Measurements from ENCODE around the gene PTPN7.

DNA sequence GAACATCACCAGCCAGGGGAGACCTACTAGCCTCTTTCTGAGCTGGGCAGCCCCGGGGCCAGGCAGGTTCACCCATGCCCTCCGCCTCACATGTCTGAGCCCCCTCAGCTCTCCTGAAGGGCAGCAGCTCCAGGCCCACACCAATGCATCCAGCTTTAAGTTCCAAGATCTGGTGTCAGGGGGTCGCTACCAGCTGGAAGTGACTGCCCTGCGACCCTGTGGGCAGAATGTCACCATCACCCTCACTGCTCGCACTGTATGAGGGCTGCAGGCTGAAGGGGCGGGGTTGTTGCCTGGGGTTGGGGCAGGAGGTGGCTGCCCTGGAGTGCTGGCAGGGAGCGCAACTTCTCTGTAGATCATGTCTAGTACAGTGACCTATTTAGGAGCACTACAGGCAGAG lies 8.5 kb upstream of the PTPN7 start:
- TF ChIP-seq, protein P1, sequence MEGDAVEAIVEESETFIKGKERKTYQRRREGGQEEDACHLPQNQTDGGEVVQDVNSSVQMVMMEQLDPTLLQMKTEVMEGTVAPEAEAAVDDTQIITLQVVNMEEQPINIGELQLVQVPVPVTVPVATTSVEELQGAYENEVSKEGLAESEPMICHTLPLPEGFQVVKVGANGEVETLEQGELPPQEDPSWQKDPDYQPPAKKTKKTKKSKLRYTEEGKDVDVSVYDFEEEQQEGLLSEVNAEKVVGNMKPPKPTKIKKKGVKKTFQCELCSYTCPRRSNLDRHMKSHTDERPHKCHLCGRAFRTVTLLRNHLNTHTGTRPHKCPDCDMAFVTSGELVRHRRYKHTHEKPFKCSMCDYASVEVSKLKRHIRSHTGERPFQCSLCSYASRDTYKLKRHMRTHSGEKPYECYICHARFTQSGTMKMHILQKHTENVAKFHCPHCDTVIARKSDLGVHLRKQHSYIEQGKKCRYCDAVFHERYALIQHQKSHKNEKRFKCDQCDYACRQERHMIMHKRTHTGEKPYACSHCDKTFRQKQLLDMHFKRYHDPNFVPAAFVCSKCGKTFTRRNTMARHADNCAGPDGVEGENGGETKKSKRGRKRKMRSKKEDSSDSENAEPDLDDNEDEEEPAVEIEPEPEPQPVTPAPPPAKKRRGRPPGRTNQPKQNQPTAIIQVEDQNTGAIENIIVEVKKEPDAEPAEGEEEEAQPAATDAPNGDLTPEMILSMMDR (IDR thresholded peaks at IDR 0.05; ENCODE audit: insufficient read depth, low read length, poor library complexity, severe bottlenecking), result no peak
- no peak for TF ChIP-seq EZH2phosphoT487 (conservative IDR thresholded peaks at IDR 0.05; ENCODE audit: low read length)
